Measurements from ENCODE around the gene HTR1B.

HTR1B gene

GRCh38 chr6:77468939-77469338 is 5.6 kb upstream of the HTR1B start:
- no peak overlapping the region for H3K4me3 ChIP-seq (ENCODE audit: low read depth in 1 of 2, low read length in 2 of 2)
- H3K4me1 ChIP-seq (ENCODE audit: control insufficient read depth in 1 of 2, insufficient read depth in 2 of 2, low read length in 2 of 2), result peaks cover 0 to 4% of the 10 kb centered on the region in 2 donors
- no peaks in the 10 kb centered on the region for H3K9me3 ChIP-seq (ENCODE audit: control insufficient read depth in 1 of 2, low read length in 2 of 2)
- H3K27me3 ChIP-seq (ENCODE audit: control insufficient read depth in 1 of 2, insufficient read depth in 2 of 2, low read length in 2 of 2), result peaks cover 20 to 30% of the 10 kb centered on the region in 2 donors
- no peak overlapping the region for H3K9ac ChIP-seq (ENCODE audit: low read depth in 1 of 2, low read length in 2 of 2)
- H3K27ac ChIP-seq (ENCODE audit: low read depth, low read length), result no peak overlapping the region
- H3K36me3 ChIP-seq (ENCODE audit: control insufficient read depth in 1 of 2, insufficient read depth in 2 of 2, low read length in 2 of 2), result no peaks in the 10 kb centered on the region

- H3K9ac ChIP-seq (ENCODE audit: low read depth in 1 of 2, low read length in 2 of 2), result peak overlapping the region in 1 of 2 donors; percentile 48
- H3K27me3 ChIP-seq (ENCODE audit: control insufficient read depth in 1 of 2, insufficient read depth in 2 of 2, low read length in 2 of 2), result peaks cover 41 to 51% of the 10 kb centered on the region in 2 donors
- H3K27ac ChIP-seq (ENCODE audit: low read depth, low read length), result no peak overlapping the region
- no peaks in the 10 kb centered on the region for H3K36me3 ChIP-seq (ENCODE audit: control insufficient read depth in 1 of 2, insufficient read depth in 2 of 2, low read length in 2 of 2)
- peak overlapping the region; percentile 75 for H3K4me3 ChIP-seq (ENCODE audit: low read depth in 1 of 2, low read length in 2 of 2)
- peaks cover 8 to 14% of the 10 kb centered on the region in 2 donors for H3K4me1 ChIP-seq (ENCODE audit: control insufficient read depth in 1 of 2, insufficient read depth in 2 of 2, low read length in 2 of 2)
- H3K9me3 ChIP-seq (ENCODE audit: control insufficient read depth in 1 of 2, low read length in 2 of 2), result no peaks in the 10 kb centered on the region
Measured at GRCh38 chr6:77466451-77467437, 3.5 kb upstream of the HTR1B start.

GRCh38 chr6:77466055-77466450 is 2.8 kb upstream of the HTR1B start:
- no peak overlapping the region for H3K27ac ChIP-seq (ENCODE audit: low read depth, low read length)
- peak overlapping the region; percentile 75 for H3K4me3 ChIP-seq (ENCODE audit: low read depth in 1 of 2, low read length in 2 of 2)
- peaks cover 8 to 14% of the 10 kb centered on the region in 2 donors for H3K4me1 ChIP-seq (ENCODE audit: control insufficient read depth in 1 of 2, insufficient read depth in 2 of 2, low read length in 2 of 2)
- H3K9me3 ChIP-seq (ENCODE audit: control insufficient read depth in 1 of 2, low read length in 2 of 2), result no peaks in the 10 kb centered on the region
- no peaks in the 10 kb centered on the region for H3K36me3 ChIP-seq (ENCODE audit: control insufficient read depth in 1 of 2, insufficient read depth in 2 of 2, low read length in 2 of 2)
- peaks cover 44 to 53% of the 10 kb centered on the region in 2 donors for H3K27me3 ChIP-seq (ENCODE audit: control insufficient read depth in 1 of 2, insufficient read depth in 2 of 2, low read length in 2 of 2)
- peak overlapping the region in 1 of 2 donors; percentile 48 for H3K9ac ChIP-seq (ENCODE audit: low read depth in 1 of 2, low read length in 2 of 2)

GRCh38 chr6:77464495-77464867 is 1.2 kb upstream of the HTR1B start:
- Histone ChIP-seq H3K4me1 (ENCODE audit: control insufficient read depth in 1 of 2, insufficient read depth in 2 of 2, low read length in 2 of 2) (peaks cover 8 to 14% of the 10 kb centered on the region in 2 donors), H3K36me3 (ENCODE audit: control insufficient read depth in 1 of 2, insufficient read depth in 2 of 2, low read length in 2 of 2) (no peaks in the 10 kb centered on the region), H3K9ac (ENCODE audit: low read depth in 1 of 2, low read length in 2 of 2) (no peak overlapping the region), H3K4me3 (ENCODE audit: low read depth in 1 of 2, low read length in 2 of 2) (peak overlapping the region; percentile 11 to 56), H3K27ac (ENCODE audit: low read depth, low read length) (no peak overlapping the region), H3K27me3 (ENCODE audit: control insufficient read depth in 1 of 2, insufficient read depth in 2 of 2, low read length in 2 of 2) (peaks cover 44 to 53% of the 10 kb centered on the region in 2 donors), H3K9me3 (ENCODE audit: control insufficient read depth in 1 of 2, low read length in 2 of 2) (no peaks in the 10 kb centered on the region)

GRCh38 chr6:77463861-77464494 is 687 bp upstream of the HTR1B start:
- H3K27ac ChIP-seq (ENCODE audit: low read depth, low read length), result no peak overlapping the region
- peaks cover 8 to 14% of the 10 kb centered on the region in 2 donors for H3K4me1 ChIP-seq (ENCODE audit: control insufficient read depth in 1 of 2, insufficient read depth in 2 of 2, low read length in 2 of 2)
- H3K27me3 ChIP-seq (ENCODE audit: control insufficient read depth in 1 of 2, insufficient read depth in 2 of 2, low read length in 2 of 2), result peaks cover 44 to 53% of the 10 kb centered on the region in 2 donors
- no peaks in the 10 kb centered on the region for H3K36me3 ChIP-seq (ENCODE audit: control insufficient read depth in 1 of 2, insufficient read depth in 2 of 2, low read length in 2 of 2)
- H3K9ac ChIP-seq (ENCODE audit: low read depth in 1 of 2, low read length in 2 of 2), result no peak overlapping the region
- peak overlapping the region; percentile 56 to 61 for H3K4me3 ChIP-seq (ENCODE audit: low read depth in 1 of 2, low read length in 2 of 2)
- no peaks in the 10 kb centered on the region for H3K9me3 ChIP-seq (ENCODE audit: control insufficient read depth in 1 of 2, low read length in 2 of 2)

- H3K27me3 ChIP-seq (ENCODE audit: control insufficient read depth in 1 of 2, insufficient read depth in 2 of 2, low read length in 2 of 2), result peaks cover 44 to 53% of the 10 kb centered on the region in 2 donors
- no peak overlapping the region for H3K9ac ChIP-seq (ENCODE audit: low read depth in 1 of 2, low read length in 2 of 2)
- peak overlapping the region; percentile 56 to 61 for H3K4me3 ChIP-seq (ENCODE audit: low read depth in 1 of 2, low read length in 2 of 2)
- no peaks in the 10 kb centered on the region for H3K36me3 ChIP-seq (ENCODE audit: control insufficient read depth in 1 of 2, insufficient read depth in 2 of 2, low read length in 2 of 2)
- no peak overlapping the region for H3K27ac ChIP-seq (ENCODE audit: low read depth, low read length)
- H3K4me1 ChIP-seq (ENCODE audit: control insufficient read depth in 1 of 2, insufficient read depth in 2 of 2, low read length in 2 of 2), result peaks cover 8 to 14% of the 10 kb centered on the region in 2 donors
- H3K9me3 ChIP-seq (ENCODE audit: control insufficient read depth in 1 of 2, low read length in 2 of 2), result no peaks in the 10 kb centered on the region
Measured at GRCh38 chr6:77462359-77463307, 658 bp downstream of the HTR1B start.

GRCh38 chr6:77461796-77462195 is 1.5 kb downstream of the HTR1B start:
- H3K4me1 ChIP-seq (ENCODE audit: control insufficient read depth in 1 of 2, insufficient read depth in 2 of 2, low read length in 2 of 2), result peaks cover 8 to 14% of the 10 kb centered on the region in 2 donors
- H3K4me3 ChIP-seq (ENCODE audit: low read depth in 1 of 2, low read length in 2 of 2), result no peak overlapping the region
- H3K9ac ChIP-seq (ENCODE audit: low read depth in 1 of 2, low read length in 2 of 2), result no peak overlapping the region
- H3K9me3 ChIP-seq (ENCODE audit: control insufficient read depth in 1 of 2, low read length in 2 of 2), result no peaks in the 10 kb centered on the region
- H3K27ac ChIP-seq (ENCODE audit: low read depth, low read length), result no peak overlapping the region
- H3K36me3 ChIP-seq (ENCODE audit: control insufficient read depth in 1 of 2, insufficient read depth in 2 of 2, low read length in 2 of 2), result no peaks in the 10 kb centered on the region
- peaks cover 44 to 51% of the 10 kb centered on the region in 2 donors for H3K27me3 ChIP-seq (ENCODE audit: control insufficient read depth in 1 of 2, insufficient read depth in 2 of 2, low read length in 2 of 2)

GRCh38 chr6:77458421-77458820 is 4.9 kb downstream of the HTR1B start:
- Histone ChIP-seq H3K27ac (ENCODE audit: low read depth, low read length) (no peak overlapping the region), H3K36me3 (ENCODE audit: control insufficient read depth in 1 of 2, insufficient read depth in 2 of 2, low read length in 2 of 2) (no peaks in the 10 kb centered on the region), H3K4me1 (ENCODE audit: control insufficient read depth in 1 of 2, insufficient read depth in 2 of 2, low read length in 2 of 2) (peaks cover 7 to 8% of the 10 kb centered on the region in 2 donors), H3K9me3 (ENCODE audit: control insufficient read depth in 1 of 2, low read length in 2 of 2) (no peaks in the 10 kb centered on the region), H3K27me3 (ENCODE audit: control insufficient read depth in 1 of 2, insufficient read depth in 2 of 2, low read length in 2 of 2) (peaks cover 19 to 20% of the 10 kb centered on the region in 2 donors), H3K9ac (ENCODE audit: low read depth in 1 of 2, low read length in 2 of 2) (no peak overlapping the region), H3K4me3 (ENCODE audit: low read depth in 1 of 2, low read length in 2 of 2) (no peak overlapping the region)

GRCh38 chr6:77457720-77458349 is 5.5 kb downstream of the HTR1B start:
- peaks cover 13 to 14% of the 10 kb centered on the region in 2 donors for H3K27me3 ChIP-seq (ENCODE audit: control insufficient read depth in 1 of 2, insufficient read depth in 2 of 2, low read length in 2 of 2)
- peaks cover under 1 to 3% of the 10 kb centered on the region in 2 donors for H3K4me1 ChIP-seq (ENCODE audit: control insufficient read depth in 1 of 2, insufficient read depth in 2 of 2, low read length in 2 of 2)
- H3K4me3 ChIP-seq (ENCODE audit: low read depth in 1 of 2, low read length in 2 of 2), result no peak overlapping the region
- no peaks in the 10 kb centered on the region for H3K36me3 ChIP-seq (ENCODE audit: control insufficient read depth in 1 of 2, insufficient read depth in 2 of 2, low read length in 2 of 2)
- no peaks in the 10 kb centered on the region for H3K9me3 ChIP-seq (ENCODE audit: control insufficient read depth in 1 of 2, low read length in 2 of 2)
- no peak overlapping the region for H3K9ac ChIP-seq (ENCODE audit: low read depth in 1 of 2, low read length in 2 of 2)
- no peak overlapping the region for H3K27ac ChIP-seq (ENCODE audit: low read depth, low read length)

All from duodenal mucosa (tissue), 2 donors.